Loucy (cell line): ENCODE data around the gene PTCH2.

ENCODE experiments used
- H2AFZ ChIP-seq: fragments of 200-600 bp; sonication (generic); 2 replicates; pipeline ENCODE4 v1.6.0; 2016; ENCODE audit warnings: antibody characterized with exemption, mild to moderate bottlenecking, low read length, moderate library complexity
- H3F3A ChIP-seq: fragments of 200-600 bp; 2 replicates; pipeline ENCODE4 v1.6.0; 2016; ENCODE audit warnings: antibody characterized with exemption, low read depth, mild to moderate bottlenecking
- H3K27me3 ChIP-seq: fragments of 200-600 bp; sonication (generic); 2 replicates; pipeline ENCODE4 v1.6.1; 2014; ENCODE audit warnings: low read length, mild to moderate bottlenecking; ENCODE audit not compliant: insufficient read depth, poor library complexity, severe bottlenecking
- H3K36me3 ChIP-seq: fragments of 200-600 bp; sonication (generic); 2 replicates; pipeline ENCODE4 v1.6.1; 2016; ENCODE audit warnings: low read length; ENCODE audit not compliant: insufficient read depth
- H3K4me1 ChIP-seq: fragments of 200-600 bp; sonication (generic); 2 replicates; pipeline ENCODE4 v1.5.1; 2014; ENCODE audit warnings: low read length, mild to moderate bottlenecking; ENCODE audit not compliant: insufficient read depth, poor library complexity, severe bottlenecking
- H3K4me2 ChIP-seq: fragments of 200-600 bp; sonication (generic); 2 replicates; pipeline ENCODE4 v1.6.0; 2014; ENCODE audit warnings: antibody characterized with exemption, low read length, low read depth, mild to moderate bottlenecking; ENCODE audit not compliant: poor library complexity, severe bottlenecking
- H3K4me3 ChIP-seq: fragments of 200-600 bp; sonication (generic); 2 replicates; pipeline ENCODE4 v1.5.1; 2014; ENCODE audit warnings: low read length, mild to moderate bottlenecking, mixed read lengths; ENCODE audit not compliant: poor library complexity, severe bottlenecking
- H3K79me2 ChIP-seq: fragments of 200-600 bp; sonication (generic); 2 replicates; pipeline ENCODE4 v1.6.1; 2014; ENCODE audit warnings: low read length; ENCODE audit not compliant: insufficient read depth
- H3K9ac ChIP-seq: fragments of 200-600 bp; sonication (generic); 2 replicates; pipeline ENCODE4 v1.6.0; 2014; ENCODE audit warnings: mild to moderate bottlenecking, low read depth, low read length, moderate library complexity; ENCODE audit not compliant: poor library complexity, severe bottlenecking
- H3K9me2 ChIP-seq: fragments of 200-600 bp; sonication (generic); replicated peaks from 2 replicates; pipeline ENCODE4 v1.6.1; 2016; ENCODE audit warnings: low read depth, low read length, mixed read lengths
- H3K9me3 ChIP-seq: fragments of 200-600 bp; sonication (generic); 2 replicates; pipeline ENCODE4 v1.6.1; 2014; ENCODE audit warnings: mild to moderate bottlenecking, antibody characterized with exemption, low read length, low read depth; ENCODE audit not compliant: insufficient read depth
- H4K20me1 ChIP-seq: fragments of 200-600 bp; sonication (generic); 2 replicates; pipeline ENCODE4 v1.6.0; 2014; ENCODE audit warnings: antibody characterized with exemption, low read length, mild to moderate bottlenecking; ENCODE audit not compliant: insufficient read depth, poor library complexity, severe bottlenecking
- EZH2phosphoT487 ChIP-seq: fragments of 200-600 bp; IDR thresholded peaks from 2 replicates; pipeline ENCODE4 v1.6.1; 2018; ENCODE audit warnings: antibody characterized with exemption, mild to moderate bottlenecking, moderate library complexity, borderline replicate concordance
- TF ChIP-seq, protein P1 (sequence below): fragments of 200-600 bp; sonication (generic); conservative IDR thresholded peaks from 2 replicates; pipeline ENCODE4 v1.5.1; 2014; ENCODE audit warnings: mild to moderate bottlenecking, antibody characterized with exemption, low read length

The PTCH2 gene

DNA sequence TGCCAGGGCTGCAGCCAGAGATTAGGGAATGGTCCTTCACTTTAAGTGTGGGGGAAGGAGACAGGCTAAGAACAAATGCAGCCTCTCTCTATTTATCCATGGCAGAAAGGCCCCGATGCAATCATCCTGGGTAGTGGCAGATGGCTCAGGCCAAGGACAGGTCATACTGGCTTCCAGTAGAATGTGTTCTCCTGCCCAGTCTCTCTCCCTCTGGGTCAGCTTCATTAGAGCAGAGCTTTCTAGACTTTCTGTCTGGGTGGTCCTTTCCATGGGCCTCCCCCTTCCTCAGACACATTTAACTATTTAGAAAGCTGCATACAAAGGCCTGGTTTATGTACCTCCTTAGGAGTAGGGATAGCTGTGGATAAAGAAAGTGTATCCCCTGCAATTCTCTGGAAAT is 4.8 kb upstream of the PTCH2 start:
- H3K4me2 ChIP-seq = no peak overlapping the region
- H3K9me2 ChIP-seq = no peaks in the 10 kb centered on the region
- H4K20me1 ChIP-seq = no peaks in the 10 kb centered on the region
- no peaks in the 10 kb centered on the region for H3K27me3 ChIP-seq
- no peaks in the 10 kb centered on the region for H3F3A ChIP-seq
- H3K79me2 ChIP-seq = no peaks in the 10 kb centered on the region
- H2AFZ ChIP-seq = no peak overlapping the region
- no peak overlapping the region for H3K9ac ChIP-seq
- H3K9me3 ChIP-seq = no peaks in the 10 kb centered on the region
- H3K36me3 ChIP-seq = no peaks in the 10 kb centered on the region; the same call in 1 of the 2 replicates
- no peak overlapping the region for H3K4me3 ChIP-seq
- H3K4me1 ChIP-seq = peaks cover 4% of the 10 kb centered on the region
- TF ChIP-seq EZH2phosphoT487 = no peak
- TF ChIP-seq, protein P1, sequence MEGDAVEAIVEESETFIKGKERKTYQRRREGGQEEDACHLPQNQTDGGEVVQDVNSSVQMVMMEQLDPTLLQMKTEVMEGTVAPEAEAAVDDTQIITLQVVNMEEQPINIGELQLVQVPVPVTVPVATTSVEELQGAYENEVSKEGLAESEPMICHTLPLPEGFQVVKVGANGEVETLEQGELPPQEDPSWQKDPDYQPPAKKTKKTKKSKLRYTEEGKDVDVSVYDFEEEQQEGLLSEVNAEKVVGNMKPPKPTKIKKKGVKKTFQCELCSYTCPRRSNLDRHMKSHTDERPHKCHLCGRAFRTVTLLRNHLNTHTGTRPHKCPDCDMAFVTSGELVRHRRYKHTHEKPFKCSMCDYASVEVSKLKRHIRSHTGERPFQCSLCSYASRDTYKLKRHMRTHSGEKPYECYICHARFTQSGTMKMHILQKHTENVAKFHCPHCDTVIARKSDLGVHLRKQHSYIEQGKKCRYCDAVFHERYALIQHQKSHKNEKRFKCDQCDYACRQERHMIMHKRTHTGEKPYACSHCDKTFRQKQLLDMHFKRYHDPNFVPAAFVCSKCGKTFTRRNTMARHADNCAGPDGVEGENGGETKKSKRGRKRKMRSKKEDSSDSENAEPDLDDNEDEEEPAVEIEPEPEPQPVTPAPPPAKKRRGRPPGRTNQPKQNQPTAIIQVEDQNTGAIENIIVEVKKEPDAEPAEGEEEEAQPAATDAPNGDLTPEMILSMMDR = no peak

DNA sequence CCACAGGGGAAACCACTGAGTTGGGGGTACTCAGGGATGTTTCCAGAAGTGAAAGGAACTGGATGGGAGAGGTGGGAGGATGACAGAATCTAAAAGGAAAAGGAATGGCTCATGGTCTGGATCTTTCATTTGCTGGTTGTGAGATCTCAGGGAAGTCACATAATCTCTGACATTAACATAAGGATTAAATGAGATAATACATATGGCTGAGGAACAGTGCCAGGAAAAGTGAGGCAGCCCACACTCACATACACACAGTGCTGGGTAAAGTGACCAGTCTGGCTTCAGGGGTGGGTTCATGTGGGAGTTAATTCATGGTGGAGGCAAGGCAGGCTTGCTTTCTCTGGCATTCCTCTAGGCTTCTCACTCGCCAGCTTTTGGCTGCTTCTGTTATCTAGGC is 3.9 kb upstream of the PTCH2 start:
- Histone ChIP-seq H3K9ac (no peak overlapping the region), H3K4me1 (peaks cover 7% of the 10 kb centered on the region), H2AFZ (no peak overlapping the region), H3K36me3 (no peaks in the 10 kb centered on the region; the same call in 1 of the 2 replicates), H4K20me1 (no peaks in the 10 kb centered on the region), H3K79me2 (no peaks in the 10 kb centered on the region), H3F3A (no peaks in the 10 kb centered on the region), H3K27me3 (no peaks in the 10 kb centered on the region), H3K9me2 (no peaks in the 10 kb centered on the region), H3K9me3 (no peaks in the 10 kb centered on the region), H3K4me2 (no peak overlapping the region), H3K4me3 (no peak overlapping the region)
- TF ChIP-seq EZH2phosphoT487 = no peak
- TF ChIP-seq, protein P1 = no peak

DNA sequence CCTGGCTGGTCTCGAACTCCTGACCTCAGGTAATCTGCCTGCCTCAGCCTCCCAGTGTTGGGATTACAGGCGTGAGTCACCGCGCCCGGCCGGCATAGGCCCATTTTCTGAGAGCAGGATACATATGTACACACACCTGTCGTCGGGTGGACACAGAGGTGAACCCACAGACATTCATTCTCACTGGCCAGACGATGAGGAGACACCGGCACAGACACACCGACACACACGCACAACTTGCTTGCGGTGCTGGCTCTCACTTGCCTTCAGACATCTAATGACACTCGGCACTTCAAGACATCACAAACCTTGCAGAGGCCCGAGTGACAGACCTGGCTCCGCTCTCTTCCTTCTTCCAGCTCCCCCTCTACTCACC is 579 bp downstream of the PTCH2 start:
- no peaks in the 10 kb centered on the region for H3K27me3 ChIP-seq
- no peaks in the 10 kb centered on the region for H3K79me2 ChIP-seq
- peak overlapping the region; percentile 52 for H3K9ac ChIP-seq
- H4K20me1 ChIP-seq = no peaks in the 10 kb centered on the region
- peak overlapping the region; percentile 93 for H3K4me2 ChIP-seq
- no peaks in the 10 kb centered on the region for H3K36me3 ChIP-seq
- peaks cover 7% of the 10 kb centered on the region for H3K4me1 ChIP-seq
- peak overlapping the region; percentile 70 for H3K4me3 ChIP-seq
- peak overlapping the region; percentile 45; the same call in 1 of the 2 replicates for H2AFZ ChIP-seq
- no peaks in the 10 kb centered on the region for H3K9me3 ChIP-seq
- TF ChIP-seq, protein P1 = no peak
- TF ChIP-seq EZH2phosphoT487 = no peak
- H3F3A ChIP-seq = no peaks in the 10 kb centered on the region
- H3K9me2 ChIP-seq = no peaks in the 10 kb centered on the region
